ENCODE measurements around the gene ADARB1.

- TF ChIP-seq EZH2 (IDR thresholded peaks at IDR 0.05; ENCODE audit: low read depth, unreplicated experiment) (no peak), POLR2AphosphoS5 (IDR thresholded peaks at IDR 0.05; ENCODE audit: low read depth) (no peak), CTCF (conservative IDR thresholded peaks at IDR 0.05; ENCODE audit: low read depth in 2 of 2) (no peak), EZH2phosphoT487 (IDR thresholded peaks at IDR 0.05; ENCODE audit: unreplicated experiment) (no peak), JUNB (IDR thresholded peaks at IDR 0.05; ENCODE audit: unreplicated experiment) (no peak), REST (IDR thresholded peaks at IDR 0.05; ENCODE audit: unreplicated experiment) (no peak), CREB1 (CRISPR knock-in tag; IDR thresholded peaks at IDR 0.05; ENCODE audit: low read depth) (no peak), ZNF114 (CRISPR knock-in tag; IDR thresholded peaks at IDR 0.05) (no peak), NANOG (IDR thresholded peaks at IDR 0.05; ENCODE audit: borderline replicate concordance) (no peak)
- TF ChIP-seq, protein P1, sequence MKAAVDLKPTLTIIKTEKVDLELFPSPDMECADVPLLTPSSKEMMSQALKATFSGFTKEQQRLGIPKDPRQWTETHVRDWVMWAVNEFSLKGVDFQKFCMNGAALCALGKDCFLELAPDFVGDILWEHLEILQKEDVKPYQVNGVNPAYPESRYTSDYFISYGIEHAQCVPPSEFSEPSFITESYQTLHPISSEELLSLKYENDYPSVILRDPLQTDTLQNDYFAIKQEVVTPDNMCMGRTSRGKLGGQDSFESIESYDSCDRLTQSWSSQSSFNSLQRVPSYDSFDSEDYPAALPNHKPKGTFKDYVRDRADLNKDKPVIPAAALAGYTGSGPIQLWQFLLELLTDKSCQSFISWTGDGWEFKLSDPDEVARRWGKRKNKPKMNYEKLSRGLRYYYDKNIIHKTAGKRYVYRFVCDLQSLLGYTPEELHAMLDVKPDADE (IDR thresholded peaks at IDR 0.05): no peak
Measured at GRCh38 chr21:45158491-45159423, 84.4 kb downstream of the ADARB1 start.
